HEK293T (cell line): ENCODE measurements around the gene DHRSX.

Source experiments
- FOXK2 ChIP-seq: fragments of 450-650 bp; IDR thresholded peaks from 2 replicates; pipeline ENCODE4 v1.6.1; 2016; ENCODE audit warnings: mild to moderate bottlenecking
- NFRKB ChIP-seq: fragments of 450-650 bp; IDR thresholded peaks from 2 replicates; pipeline ENCODE4 v1.6.1; 2016; ENCODE audit warnings: mild to moderate bottlenecking, moderate library complexity
- SP1 ChIP-seq: fragments of 450-650 bp; IDR thresholded peaks from 2 replicates; pipeline ENCODE4 v1.6.1; 2017

DNA sequence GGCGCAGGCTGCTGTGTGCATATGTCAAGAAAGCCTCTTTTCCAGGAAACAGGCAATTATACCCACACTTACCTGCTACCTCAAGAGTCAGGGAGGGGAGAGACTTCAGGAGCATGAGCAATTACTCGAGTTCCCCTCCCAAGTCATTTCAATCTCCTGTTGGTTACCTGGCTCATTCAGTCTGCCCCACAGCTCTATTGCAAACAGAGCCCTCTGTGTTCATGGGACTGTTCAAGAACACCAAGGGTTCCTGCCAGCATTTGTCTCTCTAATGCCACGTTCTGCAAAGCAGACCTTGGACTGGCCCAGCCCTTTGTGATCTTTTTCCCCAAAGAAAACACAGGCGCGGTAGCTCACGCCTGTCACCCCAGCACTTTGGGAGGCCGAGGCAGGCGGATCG, 274.6 kb downstream of the DHRSX start:
- TF ChIP-seq NFRKB (no peak), SP1 (no peak), FOXK2 (no peak)
